Colonic mucosa (tissue), 4 donors: ENCODE data around the gene B3GALT4. TPM values are rescaled to one million over a fixed set of nuclear protein-coding genes. Genes with fewer than 3 reads are reported as not detected.

Experiments used
- DNase-seq: peaks from one replicate; pipeline ENCODE4 v3.0.0-alpha.2; 2020
- H3K27ac ChIP-seq: fragments of 200-600 bp; one replicate; pipeline ENCODE4 v1.8.0; 2021
- H3K27me3 ChIP-seq: fragments of 200-600 bp; one replicate; pipeline ENCODE4 v1.8.0; 2021
- H3K36me3 ChIP-seq: fragments of 200-600 bp; one replicate; pipeline ENCODE4 v1.8.0; 2021
- H3K4me1 ChIP-seq: fragments of 200-600 bp; one replicate; pipeline ENCODE4 v1.8.0; 2021; ENCODE audit warnings: mild to moderate bottlenecking
- H3K4me3 ChIP-seq: fragments of 200-600 bp; one replicate; pipeline ENCODE4 v1.8.0; 2021
- H3K9ac ChIP-seq, 2 donors: one replicate each; pipeline ENCODE4 v1.7.0; 2013; ENCODE audit warnings: control low read depth in 2 of 2, low read depth in 2 of 2, low read length in 2 of 2
- H3K9me3 ChIP-seq: fragments of 200-600 bp; one replicate; pipeline ENCODE4 v1.8.0; 2021
- intact Hi-C: fragments of 100-400 bp; cut with DNase I; formaldehyde crosslinking; loops from one replicate; pipeline ENCODE4 v1.14.1; 2022
- total RNA-seq, 2 donors: library from RNA; stranded (reverse); fragmentation: NEBNext Ultra II Directional in 1 of 2; extraction: Animal tissue kit (Norgen Biotek cat#: 25700) in 1 of 2; gene quantifications; one replicate each; pipeline ENCODE4 v1.2.1, GENCODE V29; 2021
- TF ChIP-seq, protein P1 (sequence below): fragments of 200-600 bp; IDR thresholded peaks from one replicate; pipeline ENCODE4 v1.8.0; 2022; ENCODE audit warnings: antibody characterized with exemption, mild to moderate bottlenecking
- donor health status: healthy.
- donor health status: DM: no; HTN: no; CAD: no.
- donor health status: DM: no; HTN: no; CAD: no.

Gene B3GALT4
- total RNA-seq, 2 donors from 2014 or later = 22.0 to 26.4 TPM

- H3K4me3 ChIP-seq = peak overlapping the region; percentile 64
- no peak for DNase-seq
- TF ChIP-seq, protein P1, sequence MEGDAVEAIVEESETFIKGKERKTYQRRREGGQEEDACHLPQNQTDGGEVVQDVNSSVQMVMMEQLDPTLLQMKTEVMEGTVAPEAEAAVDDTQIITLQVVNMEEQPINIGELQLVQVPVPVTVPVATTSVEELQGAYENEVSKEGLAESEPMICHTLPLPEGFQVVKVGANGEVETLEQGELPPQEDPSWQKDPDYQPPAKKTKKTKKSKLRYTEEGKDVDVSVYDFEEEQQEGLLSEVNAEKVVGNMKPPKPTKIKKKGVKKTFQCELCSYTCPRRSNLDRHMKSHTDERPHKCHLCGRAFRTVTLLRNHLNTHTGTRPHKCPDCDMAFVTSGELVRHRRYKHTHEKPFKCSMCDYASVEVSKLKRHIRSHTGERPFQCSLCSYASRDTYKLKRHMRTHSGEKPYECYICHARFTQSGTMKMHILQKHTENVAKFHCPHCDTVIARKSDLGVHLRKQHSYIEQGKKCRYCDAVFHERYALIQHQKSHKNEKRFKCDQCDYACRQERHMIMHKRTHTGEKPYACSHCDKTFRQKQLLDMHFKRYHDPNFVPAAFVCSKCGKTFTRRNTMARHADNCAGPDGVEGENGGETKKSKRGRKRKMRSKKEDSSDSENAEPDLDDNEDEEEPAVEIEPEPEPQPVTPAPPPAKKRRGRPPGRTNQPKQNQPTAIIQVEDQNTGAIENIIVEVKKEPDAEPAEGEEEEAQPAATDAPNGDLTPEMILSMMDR = no peak
- peaks cover 4% of the 10 kb centered on the region for H3K36me3 ChIP-seq
- peak overlapping the region; percentile 94 for H3K27ac ChIP-seq
- peak overlapping the region; percentile 86 to 91 for H3K9ac ChIP-seq
- intact Hi-C loops = loop anchor here (2.0 kb wide), 1 partner anchor 39 kb away; the partner anchor contains the start of gene ZBTB22
- H3K4me1 ChIP-seq = peaks cover 35% of the 10 kb centered on the region
- no peaks in the 10 kb centered on the region for H3K27me3 ChIP-seq
- no peaks in the 10 kb centered on the region for H3K9me3 ChIP-seq
These were observed 904 bp downstream of the B3GALT4 start for GRCh38 chr6:33277663-33278391.

DNA sequence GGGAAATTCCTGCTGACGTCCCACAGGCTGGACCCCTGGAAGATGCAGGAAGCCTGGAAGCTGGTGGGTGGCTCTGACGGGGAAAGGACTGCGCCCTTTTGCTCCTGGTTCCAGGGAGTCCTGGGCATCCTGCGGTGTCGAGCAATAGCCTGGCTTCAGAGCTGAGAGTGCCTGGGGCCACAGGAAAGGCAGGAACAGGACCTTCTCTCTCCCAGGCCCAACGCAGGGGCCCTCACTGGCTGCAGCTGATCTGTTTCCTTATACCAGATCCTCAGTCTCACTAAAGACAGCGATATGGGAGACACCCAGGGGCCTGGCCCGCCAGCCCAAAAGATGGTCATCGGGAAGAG lies 1.4 kb downstream of the B3GALT4 start:
- H3K27ac ChIP-seq = no peak overlapping the region
- TF ChIP-seq, protein P1 = no peak
- no peak for DNase-seq
- peak overlapping the region in 1 of 2 donors; percentile 86 for H3K9ac ChIP-seq
- no peaks in the 10 kb centered on the region for H3K27me3 ChIP-seq
- peaks cover 29% of the 10 kb centered on the region for H3K4me1 ChIP-seq
- H3K9me3 ChIP-seq = no peaks in the 10 kb centered on the region
- H3K36me3 ChIP-seq = peaks cover 4% of the 10 kb centered on the region
- intact Hi-C loops = no loop called here
- H3K4me3 ChIP-seq = no peak overlapping the region

- DNase-seq = no peak
- TF ChIP-seq, protein P1 = no peak
- no peak overlapping the region for H3K27ac ChIP-seq
- peaks cover 25% of the 10 kb centered on the region for H3K4me1 ChIP-seq
- peaks cover 4% of the 10 kb centered on the region for H3K36me3 ChIP-seq
- no peaks in the 10 kb centered on the region for H3K27me3 ChIP-seq
- H3K4me3 ChIP-seq = no peak overlapping the region
- peak overlapping the region in 1 of 2 donors; percentile 36 for H3K9ac ChIP-seq
- intact Hi-C loops = no loop called here
- H3K9me3 ChIP-seq = no peaks in the 10 kb centered on the region
These were observed 1.9 kb downstream of the B3GALT4 start for GRCh38 chr6:33278810-33279209.

DNA sequence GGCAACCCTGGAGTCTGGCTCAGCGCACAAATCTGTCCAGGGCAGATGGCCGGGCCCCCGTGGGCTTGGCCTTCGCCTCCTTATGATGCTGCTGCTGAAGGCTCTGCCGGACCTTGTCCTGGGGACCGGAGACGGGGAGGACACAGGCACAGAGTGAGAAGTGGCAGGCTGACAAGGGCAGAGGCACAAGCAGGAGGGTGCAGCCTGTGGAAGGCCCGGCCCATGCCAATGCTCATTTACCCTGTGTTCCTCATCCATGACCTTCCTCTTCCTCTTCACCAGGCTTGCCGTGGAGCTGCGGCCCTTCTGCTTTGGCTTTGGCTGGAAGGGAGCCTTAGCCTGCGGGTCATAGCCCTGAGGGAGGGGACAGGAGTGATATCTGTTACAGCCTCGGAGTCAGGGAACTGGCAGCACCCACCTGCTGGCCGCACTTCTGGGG lies 2.4 kb downstream of the B3GALT4 start:
- peak overlapping the region in 1 of 2 donors; percentile 36 for H3K9ac ChIP-seq
- no peaks in the 10 kb centered on the region for H3K9me3 ChIP-seq
- no peak for DNase-seq
- intact Hi-C loops = no loop called here
- TF ChIP-seq, protein P1 = no peak
- H3K27ac ChIP-seq = no peak overlapping the region
- H3K4me3 ChIP-seq = no peak overlapping the region
- H3K27me3 ChIP-seq = no peaks in the 10 kb centered on the region
- H3K4me1 ChIP-seq = peaks cover 20% of the 10 kb centered on the region
- peaks cover 4% of the 10 kb centered on the region for H3K36me3 ChIP-seq

DNA sequence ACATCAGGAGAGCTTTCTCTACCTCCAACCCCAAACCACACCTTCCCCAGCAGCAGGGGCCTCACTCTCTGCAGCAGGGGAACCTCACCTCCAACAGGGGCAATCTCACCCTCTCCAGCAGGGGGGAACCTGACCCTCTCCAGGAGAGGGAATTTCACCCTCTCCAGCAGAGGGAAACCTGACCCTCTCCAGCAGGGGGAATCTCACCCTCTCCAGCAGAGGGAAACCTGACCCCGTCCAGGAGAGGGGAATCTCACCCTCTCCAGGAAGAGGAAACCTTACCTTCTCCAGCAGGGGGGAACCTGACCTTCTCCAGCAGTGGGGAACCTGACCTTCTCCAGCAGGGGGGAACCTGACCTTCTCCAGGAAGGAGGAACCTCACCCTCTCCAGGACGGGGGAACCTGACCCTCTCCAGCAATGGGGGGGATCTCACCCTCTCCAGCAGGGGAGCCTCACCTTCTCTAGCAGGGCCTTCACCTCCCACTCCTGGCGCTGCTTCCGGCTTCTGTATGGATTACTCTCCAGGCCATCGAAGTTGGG lies 3.1 kb downstream of the B3GALT4 start:
- DNase-seq = no peak
- Histone ChIP-seq H3K27me3 (no peaks in the 10 kb centered on the region), H3K9ac (peak overlapping the region in 1 of 2 donors; percentile 12), H3K4me3 (no peak overlapping the region), H3K9me3 (no peaks in the 10 kb centered on the region), H3K36me3 (peaks cover 4% of the 10 kb centered on the region), H3K27ac (no peak overlapping the region), H3K4me1 (peaks cover 13% of the 10 kb centered on the region)
- intact Hi-C loops = no loop called here
- TF ChIP-seq, protein P1 = no peak
